ENCODE results near the gene SERPINH1. TPM values are rescaled to one million over a fixed set of nuclear protein-coding genes. Genes with fewer than 3 reads are reported as not detected.
A peak's percentile ranks its signal among the peaks of the same experiment; 100 is the strongest.

SERPINH1 gene
- polyA plus RNA-seq, 1 donor, result 154 TPM

- H3K9me3 ChIP-seq (ENCODE audit: control insufficient read depth, low read depth, low read length), result peaks cover 2% of the 10 kb centered on the region
- WGBS (ENCODE audit: insufficient coverage, low lambda C conversion rate), result no CpG with 5 or more reads among the region's 5 CpGs
- H3K36me3 ChIP-seq (ENCODE audit: control insufficient read depth, insufficient read depth, low read length), result peaks cover 38% of the 10 kb centered on the region
- DNase-seq, result peak in 1 of 2 donors; percentile 64
- H3K27me3 ChIP-seq (ENCODE audit: control insufficient read depth, insufficient read depth, low read length), result no peaks in the 10 kb centered on the region
- H3K4me3 ChIP-seq (ENCODE audit: low read length), result no peak overlapping the region
- peaks cover 43% of the 10 kb centered on the region for H3K4me1 ChIP-seq (ENCODE audit: control insufficient read depth, insufficient read depth, low read length)
- H3K27ac ChIP-seq (ENCODE audit: low read length), result peak overlapping the region; percentile 98
These were observed 3.3 kb downstream of the SERPINH1 start for GRCh38 chr11:75565221-75565814.

GRCh38 chr11:75565916-75566762 lies 4.1 kb downstream of the SERPINH1 start:
- no peak overlapping the region for H3K4me3 ChIP-seq (ENCODE audit: low read length)
- H3K36me3 ChIP-seq (ENCODE audit: control insufficient read depth, insufficient read depth, low read length), result peaks cover 46% of the 10 kb centered on the region
- WGBS (ENCODE audit: insufficient coverage, low lambda C conversion rate), result no CpG with 5 or more reads among the region's 43 CpGs
- H3K27ac ChIP-seq (ENCODE audit: low read length), result peak overlapping the region; percentile 1
- DNase-seq, result no peak
- peaks cover 2% of the 10 kb centered on the region for H3K9me3 ChIP-seq (ENCODE audit: control insufficient read depth, low read depth, low read length)
- peaks cover 34% of the 10 kb centered on the region for H3K4me1 ChIP-seq (ENCODE audit: control insufficient read depth, insufficient read depth, low read length)
- H3K27me3 ChIP-seq (ENCODE audit: control insufficient read depth, insufficient read depth, low read length), result no peaks in the 10 kb centered on the region

- H3K9me3 ChIP-seq (ENCODE audit: control insufficient read depth, low read depth, low read length), result peaks cover 2% of the 10 kb centered on the region
- no peaks in the 10 kb centered on the region for H3K27me3 ChIP-seq (ENCODE audit: control insufficient read depth, insufficient read depth, low read length)
- H3K27ac ChIP-seq (ENCODE audit: low read length), result no peak overlapping the region
- peaks cover 53% of the 10 kb centered on the region for H3K36me3 ChIP-seq (ENCODE audit: control insufficient read depth, insufficient read depth, low read length)
- WGBS (ENCODE audit: insufficient coverage, low lambda C conversion rate), result 86% methylated on average over 4 of the region's 34 CpGs
- H3K4me1 ChIP-seq (ENCODE audit: control insufficient read depth, insufficient read depth, low read length), result peaks cover 28% of the 10 kb centered on the region
- no peak for DNase-seq
- no peak overlapping the region for H3K4me3 ChIP-seq (ENCODE audit: low read length)
These were observed 4.8 kb downstream of the SERPINH1 start for GRCh38 chr11:75566763-75567279.

GRCh38 chr11:75567971-75568370 lies 5.9 kb downstream of the SERPINH1 start:
- no peak for DNase-seq
- H3K36me3 ChIP-seq (ENCODE audit: control insufficient read depth, insufficient read depth, low read length), result peaks cover 64% of the 10 kb centered on the region
- peaks cover 2% of the 10 kb centered on the region for H3K9me3 ChIP-seq (ENCODE audit: control insufficient read depth, low read depth, low read length)
- no peak overlapping the region for H3K4me3 ChIP-seq (ENCODE audit: low read length)
- no peaks in the 10 kb centered on the region for H3K27me3 ChIP-seq (ENCODE audit: control insufficient read depth, insufficient read depth, low read length)
- peaks cover 28% of the 10 kb centered on the region for H3K4me1 ChIP-seq (ENCODE audit: control insufficient read depth, insufficient read depth, low read length)
- H3K27ac ChIP-seq (ENCODE audit: low read length), result no peak overlapping the region
- no CpG with 5 or more reads among the region's 6 CpGs for WGBS (ENCODE audit: insufficient coverage, low lambda C conversion rate)

- no CpG with 5 or more reads among the region's 14 CpGs for whole genome bisulfite sequencing (ENCODE audit: insufficient coverage, low lambda C conversion rate)
- DNase-seq, result no peak
- no peak overlapping the region for H3K4me3 ChIP-seq (ENCODE audit: low read length)
- H3K27ac ChIP-seq (ENCODE audit: low read length), result no peak overlapping the region
- H3K27me3 ChIP-seq (ENCODE audit: control insufficient read depth, insufficient read depth, low read length), result no peaks in the 10 kb centered on the region
- peaks cover 23% of the 10 kb centered on the region for H3K4me1 ChIP-seq (ENCODE audit: control insufficient read depth, insufficient read depth, low read length)
- peaks cover 2% of the 10 kb centered on the region for H3K9me3 ChIP-seq (ENCODE audit: control insufficient read depth, low read depth, low read length)
- peaks cover 72% of the 10 kb centered on the region for H3K36me3 ChIP-seq (ENCODE audit: control insufficient read depth, insufficient read depth, low read length)
These were observed 6.7 kb downstream of the SERPINH1 start for GRCh38 chr11:75568616-75569219.

GRCh38 chr11:75570559-75571139 lies 8.6 kb downstream of the SERPINH1 start:
- H3K4me3 ChIP-seq (ENCODE audit: low read length), result no peak overlapping the region
- peaks cover 6% of the 10 kb centered on the region for H3K4me1 ChIP-seq (ENCODE audit: control insufficient read depth, insufficient read depth, low read length)
- DNase-seq, result no peak
- H3K27ac ChIP-seq (ENCODE audit: low read length), result no peak overlapping the region
- H3K27me3 ChIP-seq (ENCODE audit: control insufficient read depth, insufficient read depth, low read length), result no peaks in the 10 kb centered on the region
- H3K36me3 ChIP-seq (ENCODE audit: control insufficient read depth, insufficient read depth, low read length), result peaks cover 78% of the 10 kb centered on the region
- peaks cover 2% of the 10 kb centered on the region for H3K9me3 ChIP-seq (ENCODE audit: control insufficient read depth, low read depth, low read length)
- no CpG with 5 or more reads among the region's 9 CpGs for WGBS (ENCODE audit: insufficient coverage, low lambda C conversion rate)

GRCh38 chr11:75571625-75572024 lies 9.6 kb downstream of the SERPINH1 start:
- no peak overlapping the region for H3K27ac ChIP-seq (ENCODE audit: low read length)
- peaks cover 5% of the 10 kb centered on the region for H3K4me1 ChIP-seq (ENCODE audit: control insufficient read depth, insufficient read depth, low read length)

GRCh38 chr11:75572744-75573143 lies 10.7 kb downstream of the SERPINH1 start:
- DNase-seq, result no peak
- H3K27ac ChIP-seq (ENCODE audit: low read length), result no peak overlapping the region
- peaks cover 9% of the 10 kb centered on the region for H3K4me1 ChIP-seq (ENCODE audit: control insufficient read depth, insufficient read depth, low read length)
- H3K36me3 ChIP-seq (ENCODE audit: control insufficient read depth, insufficient read depth, low read length), result peaks cover 65% of the 10 kb centered on the region
- H3K27me3 ChIP-seq (ENCODE audit: control insufficient read depth, insufficient read depth, low read length), result no peaks in the 10 kb centered on the region
- no peak overlapping the region for H3K4me3 ChIP-seq (ENCODE audit: low read length)
- WGBS (ENCODE audit: insufficient coverage, low lambda C conversion rate), result no CpG with 5 or more reads among the region's 8 CpGs
- no peaks in the 10 kb centered on the region for H3K9me3 ChIP-seq (ENCODE audit: control insufficient read depth, low read depth, low read length)

More at GRCh38 chr11:75571625-75572024, 9.6 kb downstream of the SERPINH1 start:
- Histone ChIP-seq H3K4me3 (ENCODE audit: low read length) (no peak overlapping the region), H3K9me3 (ENCODE audit: control insufficient read depth, low read depth, low read length) (no peaks in the 10 kb centered on the region), H3K36me3 (ENCODE audit: control insufficient read depth, insufficient read depth, low read length) (peaks cover 76% of the 10 kb centered on the region), H3K27me3 (ENCODE audit: control insufficient read depth, insufficient read depth, low read length) (no peaks in the 10 kb centered on the region)
- no CpG with 5 or more reads among the region's 14 CpGs for WGBS (ENCODE audit: insufficient coverage, low lambda C conversion rate)
- no peak for DNase-seq

- Histone ChIP-seq H3K27ac (ENCODE audit: low read length) (no peak overlapping the region), H3K4me1 (ENCODE audit: control insufficient read depth, insufficient read depth, low read length) (peaks cover 9% of the 10 kb centered on the region), H3K4me3 (ENCODE audit: low read length) (no peak overlapping the region), H3K9me3 (ENCODE audit: control insufficient read depth, low read depth, low read length) (no peaks in the 10 kb centered on the region), H3K36me3 (ENCODE audit: control insufficient read depth, insufficient read depth, low read length) (peaks cover 44% of the 10 kb centered on the region), H3K27me3 (ENCODE audit: control insufficient read depth, insufficient read depth, low read length) (no peaks in the 10 kb centered on the region)
- WGBS (ENCODE audit: insufficient coverage, low lambda C conversion rate), result no CpG with 5 or more reads among the region's 12 CpGs
- no peak for DNase-seq
These were observed 12.9 kb downstream of the SERPINH1 start for GRCh38 chr11:75574698-75575602.

All from large intestine (tissue), 3 donors.